GM19467 (cell line): ENCODE measurements around the gene TMED5.
"Not testable (repeated sequence)": the region's sequence is repeated elsewhere in the genome, so short reads cannot be mapped to it uniquely, and the experiment has no call there.

ENCODE experiments used
- ATAC-seq: cut with Tn5 transposase; IDR thresholded peaks from one replicate; pipeline ENCODE4 v1.9.1; 2021; ENCODE audit warnings: mild to moderate bottlenecking, moderate library complexity; ENCODE audit not compliant: unreplicated experiment

Gene TMED5

GRCh38 chr1:93172778-93173177, 7.4 kb downstream of the TMED5 start:
- no peak for ATAC-seq

GRCh38 chr1:93171549-93172034, 8.6 kb downstream of the TMED5 start:
- ATAC-seq = no peak

GRCh38 chr1:93170141-93170678, 10.0 kb downstream of the TMED5 start:
- ATAC-seq = not testable (repeated sequence)

GRCh38 chr1:93167006-93167405, 13.2 kb downstream of the TMED5 start:
- no peak for ATAC-seq

- not testable (repeated sequence) for ATAC-seq
These were observed 14.3 kb downstream of the TMED5 start for GRCh38 chr1:93165895-93166294.

GRCh38 chr1:93164816-93165215, 15.4 kb downstream of the TMED5 start:
- ATAC-seq = no peak

- ATAC-seq = not testable (repeated sequence)
These were observed 16.9 kb downstream of the TMED5 start for GRCh38 chr1:93163314-93163713.

- no peak for ATAC-seq
These were observed 20.9 kb downstream of the TMED5 start for GRCh38 chr1:93159337-93159736.

- ATAC-seq = no peak
These were observed 24.9 kb downstream of the TMED5 start for GRCh38 chr1:93155335-93155734.

GRCh38 chr1:93154898-93155297, 25.3 kb downstream of the TMED5 start:
- no peak for ATAC-seq

GRCh38 chr1:93152835-93153234, 27.4 kb downstream of the TMED5 start:
- ATAC-seq = no peak

- ATAC-seq = no peak
These were observed 28.7 kb downstream of the TMED5 start for GRCh38 chr1:93151474-93151873.

- no peak for ATAC-seq
These were observed 29.5 kb downstream of the TMED5 start for GRCh38 chr1:93150729-93151128.

GRCh38 chr1:93148001-93148400, 32.2 kb downstream of the TMED5 start:
- no peak for ATAC-seq

GRCh38 chr1:93143769-93144168, 36.4 kb downstream of the TMED5 start:
- no peak for ATAC-seq

GRCh38 chr1:93143136-93143535, 37.1 kb downstream of the TMED5 start:
- ATAC-seq = no peak

- ATAC-seq = no peak
These were observed 38.1 kb downstream of the TMED5 start for GRCh38 chr1:93142161-93142560.

GRCh38 chr1:93140106-93140505, 40.1 kb downstream of the TMED5 start:
- no peak for ATAC-seq

- ATAC-seq = no peak
These were observed 42.5 kb downstream of the TMED5 start for GRCh38 chr1:93137604-93138292.

GRCh38 chr1:93136445-93136844, 43.8 kb downstream of the TMED5 start:
- no peak for ATAC-seq

GRCh38 chr1:93132638-93133037, 47.6 kb downstream of the TMED5 start:
- ATAC-seq = no peak

GRCh38 chr1:93129507-93130099, 50.6 kb downstream of the TMED5 start:
- no peak for ATAC-seq
